ENCODE results near the gene TDO2. TPM values are rescaled to one million over a fixed set of nuclear protein-coding genes. Genes with fewer than 3 reads are reported as not detected.
A peak's percentile ranks its signal among the peaks of the same experiment; 100 is the strongest.

TDO2 gene
- total and polyA plus RNA-seq, 2 of the 13 experiments (the other 11 are each of a cell fraction or from before 2014, with no cell fraction given) = not detected

DNA sequence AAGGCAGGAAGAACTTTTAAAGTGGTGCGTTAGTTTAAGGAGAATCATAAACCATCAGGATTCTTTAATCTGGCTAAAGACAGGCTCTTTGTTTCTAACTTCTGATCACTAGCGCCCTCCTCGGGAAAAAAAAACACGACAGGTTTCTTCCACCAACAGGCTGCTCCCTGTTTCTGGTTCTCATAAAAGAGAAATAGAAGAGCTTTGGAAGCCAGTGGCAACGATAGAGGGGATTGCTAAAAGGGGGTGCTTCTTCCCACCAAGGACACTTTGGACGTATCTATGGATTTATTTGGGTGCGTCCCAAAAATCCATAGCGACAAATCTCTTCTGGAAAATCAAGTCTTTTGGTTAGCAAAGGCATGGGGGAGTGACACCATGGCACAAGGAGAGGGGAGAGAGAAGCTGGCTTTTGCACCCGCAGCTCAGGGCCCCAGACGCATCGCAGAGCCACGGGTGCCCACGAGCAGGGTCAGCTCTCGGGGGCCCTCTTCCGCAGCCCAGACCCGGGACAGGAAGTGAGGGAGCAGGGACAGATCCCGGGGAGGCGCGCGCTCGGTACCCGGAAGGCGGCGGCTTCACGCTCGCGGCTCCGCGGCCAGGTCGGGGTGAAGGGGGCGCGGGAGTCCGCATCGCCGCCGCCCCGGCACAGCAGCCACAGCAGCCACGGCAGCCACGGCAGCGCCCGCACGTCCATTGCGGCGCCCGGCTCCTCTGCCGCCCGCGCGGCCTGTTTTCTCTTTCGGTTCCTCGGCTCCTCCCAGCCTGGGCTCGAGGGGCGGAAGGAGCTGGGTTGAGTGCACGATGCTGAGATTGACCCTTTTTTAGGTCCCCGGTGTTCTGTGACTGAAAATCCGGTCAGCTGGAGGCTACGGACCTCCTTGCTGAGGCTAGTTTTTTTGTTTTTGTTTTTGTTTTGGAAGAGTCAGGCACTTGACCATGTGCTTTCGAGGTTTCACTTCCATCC is 49.9 kb downstream of the TDO2 start, which contains the start of gene CTSO (continued):
- TF ChIP-seq PATZ1 (CRISPR knock-in tag; IDR thresholded peaks at IDR 0.05) = peak; percentile 72
- no peak for TF ChIP-seq JDP2 (CRISPR knock-in tag; IDR thresholded peaks at IDR 0.05; ENCODE audit: borderline replicate concordance)
- TF ChIP-seq GFI1 (CRISPR knock-in tag; IDR thresholded peaks at IDR 0.05; ENCODE audit: borderline replicate concordance) = peak; percentile 29; the same call in 1 of the 2 replicates
- TF ChIP-seq ZBTB7A (CRISPR knock-in tag; IDR thresholded peaks at IDR 0.05) = no peak
- peak; percentile 67 for TF ChIP-seq THAP11 (CRISPR knock-in tag; IDR thresholded peaks at IDR 0.05)
- peak; percentile 55; the same call in 1 of the 2 replicates for TF ChIP-seq ARNT2 (CRISPR knock-in tag; IDR thresholded peaks at IDR 0.05; ENCODE audit: low read depth)
- TF ChIP-seq RBFOX2 (IDR thresholded peaks at IDR 0.05; ENCODE audit: low read depth, low read length) = peak; percentile 88
- no peak for TF ChIP-seq ZNF580 (CRISPR knock-in tag; IDR thresholded peaks at IDR 0.05; ENCODE audit: borderline replicate concordance, low read depth)
- TF ChIP-seq ZNF572 (CRISPR knock-in tag; IDR thresholded peaks at IDR 0.05) = no peak
- no peak for TF ChIP-seq ZSCAN22 (CRISPR knock-in tag; IDR thresholded peaks at IDR 0.05)
- TF ChIP-seq ZFP41 (CRISPR knock-in tag; IDR thresholded peaks at IDR 0.05; ENCODE audit: borderline replicate concordance) = no peak
- no peak for TF ChIP-seq ZNF562 (CRISPR knock-in tag; IDR thresholded peaks at IDR 0.05; ENCODE audit: borderline replicate concordance)
- no peak for TF ChIP-seq ZFP36L2 (CRISPR knock-in tag; IDR thresholded peaks at IDR 0.05)
- TF ChIP-seq, protein P1, sequence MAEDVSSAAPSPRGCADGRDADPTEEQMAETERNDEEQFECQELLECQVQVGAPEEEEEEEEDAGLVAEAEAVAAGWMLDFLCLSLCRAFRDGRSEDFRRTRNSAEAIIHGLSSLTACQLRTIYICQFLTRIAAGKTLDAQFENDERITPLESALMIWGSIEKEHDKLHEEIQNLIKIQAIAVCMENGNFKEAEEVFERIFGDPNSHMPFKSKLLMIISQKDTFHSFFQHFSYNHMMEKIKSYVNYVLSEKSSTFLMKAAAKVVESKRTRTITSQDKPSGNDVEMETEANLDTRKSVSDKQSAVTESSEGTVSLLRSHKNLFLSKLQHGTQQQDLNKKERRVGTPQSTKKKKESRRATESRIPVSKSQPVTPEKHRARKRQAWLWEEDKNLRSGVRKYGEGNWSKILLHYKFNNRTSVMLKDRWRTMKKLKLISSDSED (CRISPR knock-in tag; IDR thresholded peaks at IDR 0.05) = no peak
- no peak for TF ChIP-seq ZBTB3 (CRISPR knock-in tag; IDR thresholded peaks at IDR 0.05; ENCODE audit: borderline replicate concordance, low read depth)
- TF ChIP-seq HCFC1 (IDR thresholded peaks at IDR 0.05; ENCODE audit: low read depth, low read length) = no peak
- no peak for TF ChIP-seq SIN3A (IDR thresholded peaks at IDR 0.05; ENCODE audit: borderline replicate concordance, low read depth, low read length)
- no peak for TF ChIP-seq U2AF2 (IDR thresholded peaks at IDR 0.05; ENCODE audit: low read depth, low read length)
- no peak for TF ChIP-seq ZNF331 (CRISPR knock-in tag; IDR thresholded peaks at IDR 0.05)
- TF ChIP-seq ZNF367 (CRISPR knock-in tag; IDR thresholded peaks at IDR 0.05; ENCODE audit: borderline replicate concordance) = no peak
- TF ChIP-seq CEBPB (IDR thresholded peaks at IDR 0.05; ENCODE audit: borderline replicate concordance, low read depth, low read length) = no peak
- peak; percentile 47; the same call in 1 of the 2 replicates for TF ChIP-seq MIER2 (CRISPR knock-in tag; IDR thresholded peaks at IDR 0.05)
- peak; percentile 67; the same call in 1 of the 2 replicates for TF ChIP-seq ZNF766 (CRISPR knock-in tag; IDR thresholded peaks at IDR 0.05; ENCODE audit: borderline replicate concordance)
- peak; percentile 23; the same call in 1 of the 2 replicates for TF ChIP-seq SAP130 (CRISPR knock-in tag; IDR thresholded peaks at IDR 0.05; ENCODE audit: low read depth)
- TF ChIP-seq ZNF430 (CRISPR knock-in tag; IDR thresholded peaks at IDR 0.05) = 0 out of 2 replicates have a peak, but pooled peaks have one; percentile 41
- 0 out of 2 replicates have a peak, but pooled peaks have one; percentile 22 for TF ChIP-seq ERF (CRISPR knock-in tag; IDR thresholded peaks at IDR 0.05)
- peak in 1 of 2 experiments; percentile 31; a peak in 1 of 4 replicates for TF ChIP-seq POLR2A (IDR thresholded peaks at IDR 0.05; ENCODE audit: insufficient read depth in 1 of 2, low read depth in 2 of 2, low read length in 2 of 2)
- TF ChIP-seq HES4 (CRISPR knock-in tag; IDR thresholded peaks at IDR 0.05; ENCODE audit: borderline replicate concordance) = peak; percentile 72; the same call in 1 of the 2 replicates

All from HepG2 (cell line).